ENCODE data around the gene KRTAP10-7.
"Not testable (repeated sequence)": the region's sequence is repeated elsewhere in the genome, so short reads cannot be mapped to it uniquely, and the experiment has no call there.

The KRTAP10-7 gene

GRCh38 chr21:44600118-44600978 lies at the start of gene KRTAP10-7:
TSS of gene KRTAP10-7 (plus strand) at chr21:44600597. CDS start at chr21:44600622, 25 bp downstream.
- not testable (repeated sequence) for DNase-seq (ENCODE audit: low spot score)

- DNase-seq (ENCODE audit: low spot score), result no peak
These were observed 49.6 kb upstream of the KRTAP10-7 start for GRCh38 chr21:44550807-44551206.

- DNase-seq (ENCODE audit: low spot score), result no peak
These were observed 48.9 kb upstream of the KRTAP10-7 start, which contains the start of gene KRTAP10-2 for GRCh38 chr21:44551340-44551961. TSS of gene KRTAP10-2 (minus strand) at chr21:44551505. CDS start at chr21:44551458, 47 bp downstream.

- DNase-seq (ENCODE audit: low spot score), result no peak
These were observed 48.3 kb upstream of the KRTAP10-7 start for GRCh38 chr21:44552136-44552535.

- no peak for DNase-seq (ENCODE audit: low spot score)
These were observed 47.7 kb upstream of the KRTAP10-7 start for GRCh38 chr21:44552681-44553080.

- no peak for DNase-seq (ENCODE audit: low spot score)
These were observed 45.1 kb upstream of the KRTAP10-7 start for GRCh38 chr21:44555200-44555875.

- DNase-seq (ENCODE audit: low spot score), result no peak
These were observed 43.5 kb upstream of the KRTAP10-7 start for GRCh38 chr21:44556879-44557278.

GRCh38 chr21:44557491-44558328 lies 42.7 kb upstream of the KRTAP10-7 start:
- no peak for DNase-seq (ENCODE audit: low spot score)

GRCh38 chr21:44558329-44558675 lies 42.1 kb upstream of the KRTAP10-7 start:
- not testable (repeated sequence) for DNase-seq (ENCODE audit: low spot score)

GRCh38 chr21:44558695-44559094 lies 41.7 kb upstream of the KRTAP10-7 start, which contains the start of gene KRTAP10-3:
TSS of gene KRTAP10-3 (minus strand) at chr21:44558795. CDS start at chr21:44558715, 80 bp downstream.
- no peak for DNase-seq (ENCODE audit: low spot score)

- no peak for DNase-seq (ENCODE audit: low spot score)
These were observed 36.3 kb upstream of the KRTAP10-7 start for GRCh38 chr21:44564099-44564498.

- no peak for DNase-seq (ENCODE audit: low spot score)
These were observed 35.4 kb upstream of the KRTAP10-7 start for GRCh38 chr21:44564886-44565598.

- DNase-seq (ENCODE audit: low spot score), result no peak
These were observed 34.0 kb upstream of the KRTAP10-7 start for GRCh38 chr21:44566403-44566802.

- DNase-seq (ENCODE audit: low spot score), result no peak
These were observed 32.8 kb upstream of the KRTAP10-7 start for GRCh38 chr21:44567481-44568171.

- no peak for DNase-seq (ENCODE audit: low spot score)
These were observed 32.1 kb upstream of the KRTAP10-7 start for GRCh38 chr21:44568261-44568660.

GRCh38 chr21:44568667-44569556 lies 31.5 kb upstream of the KRTAP10-7 start:
- no peak for DNase-seq (ENCODE audit: low spot score)

- DNase-seq (ENCODE audit: low spot score), result no peak
These were observed 30.4 kb upstream of the KRTAP10-7 start for GRCh38 chr21:44569861-44570517.

GRCh38 chr21:44571296-44571695 lies 29.1 kb upstream of the KRTAP10-7 start:
- no peak for DNase-seq (ENCODE audit: low spot score)

Data from HuH-7 (cell line).